Measurements from ENCODE around the gene NFIA.

The NFIA gene

GRCh38 chr1:61436491-61437120 lies 354.2 kb downstream of the NFIA start:
- no peak overlapping the region for H3K4me3 ChIP-seq (ENCODE audit: low read length)
- TF ChIP-seq ZNF274 (IDR thresholded peaks at IDR 0.05; ENCODE audit: low read depth, low read length) = no peak

GRCh38 chr1:61439234-61439633 lies 356.9 kb downstream of the NFIA start:
- no peak overlapping the region for H3K4me3 ChIP-seq (ENCODE audit: low read length)
- TF ChIP-seq ZNF274 (IDR thresholded peaks at IDR 0.05; ENCODE audit: low read depth, low read length) = no peak

GRCh38 chr1:61441723-61442262 lies 359.4 kb downstream of the NFIA start:
- no peak overlapping the region for H3K4me3 ChIP-seq (ENCODE audit: low read length)
- TF ChIP-seq ZNF274 (IDR thresholded peaks at IDR 0.05; ENCODE audit: low read depth, low read length) = no peak

DNA sequence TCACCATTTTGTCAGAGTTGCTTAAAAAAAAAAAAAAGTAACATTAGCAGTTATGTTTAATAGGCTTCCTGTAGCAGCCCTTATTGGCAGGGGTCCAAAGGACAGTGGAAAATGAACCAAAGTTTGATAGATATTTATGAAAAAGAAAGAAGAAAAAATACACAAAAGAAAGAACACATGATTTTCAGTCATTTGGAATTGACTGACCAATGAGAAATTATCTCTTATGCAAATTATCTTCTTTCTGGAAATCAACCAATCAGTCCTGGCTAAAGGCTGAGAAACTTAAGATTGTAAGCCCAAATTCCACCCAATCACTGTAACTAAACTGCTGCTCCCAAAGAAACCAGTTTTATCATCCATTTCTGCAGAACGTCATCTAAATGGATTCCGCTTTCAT lies 360.2 kb downstream of the NFIA start:
- H3K4me3 ChIP-seq (ENCODE audit: low read length) = no peak overlapping the region
- TF ChIP-seq ZNF274 (IDR thresholded peaks at IDR 0.05; ENCODE audit: low read depth, low read length) = no peak

DNA sequence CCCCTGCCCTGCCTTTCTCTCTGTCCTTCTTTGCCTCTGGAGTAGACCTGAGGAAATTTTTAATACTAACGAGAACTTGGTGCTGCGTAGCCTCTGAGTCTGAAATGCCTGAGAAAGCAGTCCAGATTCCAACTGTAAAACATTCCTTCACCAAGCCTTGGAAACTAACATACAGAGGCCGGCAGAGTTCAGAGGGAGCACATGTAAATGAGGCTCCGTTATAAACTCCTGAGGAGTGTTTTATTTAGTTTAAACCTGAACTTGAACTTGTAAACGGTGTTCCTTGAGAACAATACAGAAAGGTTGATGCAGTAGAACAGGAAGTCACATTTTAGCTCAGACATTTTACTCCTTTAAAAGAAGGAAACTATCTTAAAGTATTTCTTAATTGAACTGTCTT lies 361.9 kb downstream of the NFIA start:
- no peak for TF ChIP-seq ZNF274 (IDR thresholded peaks at IDR 0.05; ENCODE audit: low read depth, low read length)
- H3K4me3 ChIP-seq (ENCODE audit: low read length) = no peak overlapping the region

- no peak for TF ChIP-seq ZNF274 (IDR thresholded peaks at IDR 0.05; ENCODE audit: low read depth, low read length)
- H3K4me3 ChIP-seq (ENCODE audit: low read length) = no peak overlapping the region
Measured at GRCh38 chr1:61445269-61445825, 363.0 kb downstream of the NFIA start.

- H3K4me3 ChIP-seq (ENCODE audit: low read length) = no peak overlapping the region
- no peak for TF ChIP-seq ZNF274 (IDR thresholded peaks at IDR 0.05; ENCODE audit: low read depth, low read length)
Measured at GRCh38 chr1:61446531-61446991, 364.2 kb downstream of the NFIA start.

DNA sequence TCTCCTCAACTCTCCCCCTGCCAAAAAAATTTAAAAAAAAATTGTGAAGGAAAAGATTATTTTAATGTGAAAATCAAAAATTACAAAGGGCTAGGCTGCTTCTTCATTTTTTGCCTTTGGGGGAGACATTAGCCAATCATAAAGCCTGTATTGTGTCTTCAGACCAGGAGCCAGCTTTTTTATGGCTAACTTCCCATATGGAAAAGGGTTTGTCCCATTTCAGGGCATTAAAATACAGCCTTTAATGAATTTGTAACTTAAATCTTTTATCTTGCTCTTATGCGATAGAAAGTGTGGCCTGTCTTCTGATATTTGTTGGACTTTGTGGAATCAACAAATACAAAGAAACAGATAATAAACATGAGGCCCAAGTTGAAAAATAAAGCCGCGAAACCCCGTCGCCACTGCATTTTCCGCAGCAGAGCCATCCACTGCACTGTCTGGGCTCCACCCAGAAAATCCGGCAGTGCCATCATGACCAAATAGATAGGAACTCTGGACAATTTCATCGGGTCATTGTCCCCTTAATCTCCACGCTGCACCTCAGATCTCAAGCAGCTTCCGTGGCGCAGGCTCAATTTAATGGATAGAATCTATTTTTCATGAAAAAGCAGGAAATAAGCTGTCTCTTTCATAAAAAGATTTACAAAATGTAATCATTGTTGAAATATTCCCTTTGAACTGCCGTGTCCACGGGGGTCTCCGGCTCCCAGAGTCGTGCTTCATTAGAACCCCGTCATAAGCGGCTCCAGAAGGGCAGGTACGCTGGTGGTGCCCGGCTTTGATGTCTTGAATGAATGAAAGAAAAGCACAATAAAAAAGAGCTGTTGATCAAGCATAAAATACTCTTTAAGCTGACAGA lies 365.0 kb downstream of the NFIA start:
- H3K4me3 ChIP-seq (ENCODE audit: low read length) = no peak overlapping the region
- no peak for TF ChIP-seq ZNF274 (IDR thresholded peaks at IDR 0.05; ENCODE audit: low read depth, low read length)

DNA sequence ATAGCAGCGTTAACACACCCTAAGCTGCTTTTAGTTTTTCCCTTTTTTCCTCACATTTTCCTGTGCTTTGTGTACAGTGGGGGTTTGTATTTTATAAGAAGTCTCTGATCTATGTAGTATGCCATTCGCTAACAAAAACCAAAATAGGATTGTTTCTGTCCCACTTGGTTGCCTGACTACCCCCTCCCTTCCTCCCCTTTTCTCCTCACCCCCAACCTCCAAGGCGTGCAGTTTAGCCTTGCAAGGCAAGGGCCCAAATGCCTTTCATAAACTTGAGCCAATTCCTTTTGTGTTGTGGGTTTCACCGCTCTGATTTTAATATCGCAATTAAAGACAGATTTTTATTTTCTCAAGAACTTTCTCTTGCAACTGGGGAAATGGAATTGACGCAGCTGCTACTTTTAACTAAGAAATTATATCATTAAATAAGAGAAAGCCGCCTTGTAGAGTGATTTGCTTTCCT lies 365.6 kb downstream of the NFIA start:
- H3K4me3 ChIP-seq (ENCODE audit: low read length) = no peak overlapping the region
- TF ChIP-seq ZNF274 (IDR thresholded peaks at IDR 0.05; ENCODE audit: low read depth, low read length) = no peak

DNA sequence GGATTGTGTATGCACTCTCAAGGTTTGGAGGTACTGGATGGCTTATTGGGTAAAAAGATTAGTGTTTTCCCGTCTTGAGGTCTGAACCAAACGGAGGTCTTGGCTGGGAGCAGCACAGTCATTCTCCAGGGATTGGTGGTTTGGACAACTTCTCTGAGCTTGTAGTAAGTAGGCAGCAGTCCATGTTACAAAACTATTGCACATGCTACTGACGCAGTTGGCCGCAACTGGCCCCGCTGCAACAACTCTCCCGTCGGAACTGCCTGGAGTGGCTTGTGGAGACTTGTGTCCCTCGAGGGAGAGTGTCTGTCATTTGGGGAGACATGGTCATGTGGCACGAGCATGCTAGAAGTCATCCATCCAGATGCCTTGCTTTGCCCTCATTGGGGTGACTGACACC lies 366.6 kb downstream of the NFIA start:
- no peak for TF ChIP-seq ZNF274 (IDR thresholded peaks at IDR 0.05; ENCODE audit: low read depth, low read length)
- H3K4me3 ChIP-seq (ENCODE audit: low read length) = no peak overlapping the region

DNA sequence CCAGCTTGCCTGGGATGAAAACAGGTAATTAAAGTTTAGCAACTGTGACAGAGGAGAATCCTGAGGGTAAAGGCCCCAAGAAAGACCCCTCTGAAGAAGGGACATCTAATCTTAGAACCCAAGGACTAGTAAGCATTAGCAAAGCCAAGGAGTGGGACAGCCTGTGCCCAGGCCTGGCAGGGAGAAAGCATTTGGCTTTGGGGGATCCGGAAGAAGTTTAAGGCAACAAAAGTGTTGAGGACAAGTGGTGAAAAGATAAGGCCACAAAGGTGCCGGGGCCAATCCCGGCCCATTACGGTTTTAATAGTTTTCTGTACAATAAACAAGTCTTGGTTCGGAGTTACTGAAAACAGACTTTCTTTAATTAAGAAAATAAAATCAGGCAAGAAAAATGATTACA lies 367.0 kb downstream of the NFIA start:
- no peak for TF ChIP-seq ZNF274 (IDR thresholded peaks at IDR 0.05; ENCODE audit: low read depth, low read length)
- no peak overlapping the region for H3K4me3 ChIP-seq (ENCODE audit: low read length)

DNA sequence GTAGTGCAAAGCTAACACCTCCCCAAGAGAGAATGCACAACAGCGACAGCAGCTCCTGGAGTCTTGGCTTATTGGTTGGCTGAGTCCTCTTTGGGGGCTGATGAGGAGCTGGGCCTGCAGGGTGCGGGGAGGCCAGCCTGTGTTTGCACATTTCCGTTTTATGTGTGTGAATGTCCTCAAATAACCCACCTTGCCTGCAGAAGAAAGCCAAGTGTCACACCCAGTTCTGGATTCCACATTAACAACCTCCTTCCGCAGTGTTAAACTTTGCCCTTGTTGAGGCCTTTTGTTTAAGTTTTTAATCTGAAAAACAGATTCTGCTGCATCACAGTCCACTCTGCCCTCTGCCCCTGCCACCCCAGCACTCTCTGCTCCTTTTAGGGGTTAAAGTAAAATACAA lies 368.1 kb downstream of the NFIA start:
- TF ChIP-seq ZNF274 (IDR thresholded peaks at IDR 0.05; ENCODE audit: low read depth, low read length) = no peak
- H3K4me3 ChIP-seq (ENCODE audit: low read length) = no peak overlapping the region

- no peak for TF ChIP-seq ZNF274 (IDR thresholded peaks at IDR 0.05; ENCODE audit: low read depth, low read length)
- no peak overlapping the region for H3K4me3 ChIP-seq (ENCODE audit: low read length)
Measured at GRCh38 chr1:61450872-61451571, 368.7 kb downstream of the NFIA start.

DNA sequence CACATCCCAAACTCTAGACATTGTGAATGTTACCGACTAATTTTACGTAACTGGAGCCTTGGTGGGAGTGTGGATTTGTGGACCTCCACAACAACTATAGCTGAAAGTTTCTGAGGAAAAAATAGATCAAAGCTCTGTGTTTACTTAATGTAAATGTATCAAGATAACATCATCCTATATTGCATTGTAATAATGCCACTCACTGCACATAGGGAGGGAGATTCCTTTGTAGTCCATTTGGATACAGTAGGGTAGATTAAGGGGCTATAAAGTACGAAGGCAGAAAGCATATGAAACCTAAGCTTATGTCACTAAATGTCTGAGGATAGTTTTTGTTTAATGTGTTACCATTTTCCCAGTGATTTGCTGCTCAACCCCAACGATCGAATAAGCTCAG lies 369.2 kb downstream of the NFIA start:
- no peak for TF ChIP-seq ZNF274 (IDR thresholded peaks at IDR 0.05; ENCODE audit: low read depth, low read length)

More for the DNA sequence above, 369.2 kb downstream of the NFIA start:
- no peak overlapping the region for H3K4me3 ChIP-seq (ENCODE audit: low read length)
